PC-9 (cell line): ENCODE data around the gene MYBPC3. TPM values are rescaled to one million over a fixed set of nuclear protein-coding genes. Genes with fewer than 3 reads are reported as not detected.

Experiments
- BruUV-seq: library from RNA; stranded (reverse); fragments of 400-500 nt; replicated peaks from 2 replicates; lab custom pipeline; 2021; lab: Mats Ljungman, UMichigan
- CTCF ChIA-PET: fragments of 300-600 bp; sonication (Branson Sonifier 250); formaldehyde crosslinking; loops from one replicate; lab custom pipeline; 2022; ENCODE audit warnings: antibody characterized with exemption; lab: Charles Lee
- POLR2A ChIA-PET: fragments of 300-600 bp; sonication (Branson Sonifier 250); formaldehyde crosslinking; loops from one replicate; lab custom pipeline; 2022; ENCODE audit warnings: antibody characterized with exemption; ENCODE audit not compliant: unreplicated experiment; lab: Charles Lee
- DNase-seq, 2 experiments: peaks; one replicate each; pipeline versions ENCODE4 v3.0.0 to v3.0.0-alpha.2; 2015 to 2022; ENCODE audit warnings: mixed read lengths in 1 of 2
- H2AFZ ChIP-seq: fragments of 200-600 bp; sonication (generic); 2 replicates; pipeline ENCODE4 v1.8.1; 2017; ENCODE audit warnings: antibody characterized with exemption
- H3F3A ChIP-seq: fragments of 200-600 bp; sonication (generic); 2 replicates; pipeline ENCODE4 v1.8.1; 2017; ENCODE audit warnings: antibody characterized with exemption, mild to moderate bottlenecking, low read depth; ENCODE audit not compliant: insufficient read depth
- H3K27ac ChIP-seq: fragments of 200-600 bp; sonication (generic); 2 replicates; pipeline ENCODE4 v1.6.1; 2016; ENCODE audit warnings: mixed run types
- H3K27me3 ChIP-seq: fragments of 200-600 bp; sonication (generic); 2 replicates; pipeline ENCODE4 v1.6.1; 2016; ENCODE audit warnings: low read depth, mixed run types; ENCODE audit not compliant: insufficient read depth
- H3K36me3 ChIP-seq: fragments of 200-600 bp; sonication (generic); 2 replicates; pipeline ENCODE4 v1.6.1; 2016; ENCODE audit warnings: low read depth, mixed run types
- H3K4me1 ChIP-seq: fragments of 200-600 bp; sonication (generic); replicated peaks from 2 replicates; pipeline ENCODE4 v1.6.1; 2016; ENCODE audit warnings: mixed run types; ENCODE audit not compliant: insufficient read depth
- H3K4me2 ChIP-seq: fragments of 200-600 bp; sonication (generic); 2 replicates; pipeline ENCODE4 v1.6.1; 2017; ENCODE audit warnings: mixed run types
- H3K4me3 ChIP-seq: fragments of 200-600 bp; sonication (generic); 2 replicates; pipeline ENCODE4 v1.6.1; 2016; ENCODE audit warnings: mixed run types
- H3K79me2 ChIP-seq: fragments of 200-600 bp; sonication (generic); 2 replicates; pipeline ENCODE4 v1.6.1; 2017; ENCODE audit warnings: low read depth, mixed run types
- H3K9me2 ChIP-seq: fragments of 200-600 bp; sonication (generic); 2 replicates; pipeline ENCODE4 v1.8.1; 2017; ENCODE audit warnings: mild to moderate bottlenecking; ENCODE audit not compliant: insufficient read depth
- H3K9me3 ChIP-seq: fragments of 200-600 bp; sonication (generic); 2 replicates; pipeline ENCODE4 v1.8.1; 2016; ENCODE audit warnings: low read depth; ENCODE audit not compliant: insufficient read depth
- H4K20me1 ChIP-seq: fragments of 200-600 bp; sonication (generic); 2 replicates; pipeline ENCODE4 v1.8.1; 2017; ENCODE audit not compliant: insufficient read depth
- EZH2 ChIP-seq: fragments of 200-600 bp; sonication (generic); IDR thresholded peaks from 2 replicates; pipeline ENCODE4 v1.8.0; 2017; ENCODE audit warnings: antibody characterized with exemption, low read depth
- intact Hi-C: fragments of 100-400 bp; cut with micrococcal nuclease; formaldehyde crosslinking; loops from one replicate; pipeline ENCODE4 v1.10.0; 2022; ENCODE audit not compliant: unreplicated experiment
- total RNA-seq: library from RNA; stranded (reverse); gene quantifications from 2 replicates; pipeline ENCODE4 v1.2.3, GENCODE V29; 2021
- TF ChIP-seq, protein P1 (sequence below): fragments of 200-600 bp; sonication (generic); conservative IDR thresholded peaks from 2 replicates; pipeline ENCODE4 v1.6.1; 2017; ENCODE audit warnings: mixed run types, antibody characterized with exemption, mild to moderate bottlenecking, moderate library complexity

MYBPC3 gene
- total RNA-seq, 1 experiment from 2014 or later: not detected

DNA sequence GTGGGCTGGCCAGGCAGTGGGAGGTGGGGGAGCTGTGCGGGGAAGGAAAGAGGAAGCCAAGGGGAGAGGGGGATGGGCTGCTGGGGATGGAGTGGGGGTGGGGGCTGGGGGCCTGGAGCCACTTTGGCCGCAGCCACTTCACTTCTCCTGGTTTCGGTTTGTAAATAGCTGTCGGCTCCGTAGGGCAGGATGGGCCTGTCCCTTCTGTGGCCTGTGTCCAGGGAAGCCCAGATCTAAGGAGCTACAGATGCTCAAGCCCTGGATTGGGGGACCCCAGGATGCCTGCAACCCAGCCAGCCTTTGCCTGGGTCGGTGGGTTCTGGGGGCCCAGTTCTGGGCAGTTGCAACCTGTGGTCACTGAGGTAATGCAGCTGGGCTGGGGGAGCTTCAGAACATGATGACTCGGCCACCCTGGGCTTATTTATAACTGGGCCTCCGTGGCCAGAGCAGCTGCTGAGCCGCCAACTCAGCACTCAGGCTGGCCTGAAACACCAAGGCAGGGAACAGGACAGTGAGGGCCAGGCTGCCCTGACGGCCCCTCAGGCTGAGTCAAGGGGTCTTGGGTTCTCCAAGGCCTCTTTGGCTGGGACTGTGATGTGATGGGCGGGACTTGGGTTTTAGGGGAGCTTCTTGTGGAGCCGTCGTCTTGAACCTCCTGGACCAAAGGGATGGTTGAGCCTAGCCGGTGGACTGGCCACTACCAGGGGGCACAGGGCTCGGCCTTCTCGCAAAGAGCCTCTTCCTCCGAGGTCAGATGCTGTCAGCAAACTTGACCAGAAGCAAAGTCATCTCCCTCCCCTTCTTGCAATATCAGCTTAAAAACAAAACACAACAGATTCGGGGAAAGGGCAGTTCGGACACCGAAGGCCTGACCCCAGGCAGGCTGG is 40.9 kb upstream of the MYBPC3 start:
- no peaks in the 10 kb centered on the region for H3F3A ChIP-seq
- H3K27me3 ChIP-seq: no peaks in the 10 kb centered on the region
- H3K79me2 ChIP-seq: no peaks in the 10 kb centered on the region
- TF ChIP-seq, protein P1, sequence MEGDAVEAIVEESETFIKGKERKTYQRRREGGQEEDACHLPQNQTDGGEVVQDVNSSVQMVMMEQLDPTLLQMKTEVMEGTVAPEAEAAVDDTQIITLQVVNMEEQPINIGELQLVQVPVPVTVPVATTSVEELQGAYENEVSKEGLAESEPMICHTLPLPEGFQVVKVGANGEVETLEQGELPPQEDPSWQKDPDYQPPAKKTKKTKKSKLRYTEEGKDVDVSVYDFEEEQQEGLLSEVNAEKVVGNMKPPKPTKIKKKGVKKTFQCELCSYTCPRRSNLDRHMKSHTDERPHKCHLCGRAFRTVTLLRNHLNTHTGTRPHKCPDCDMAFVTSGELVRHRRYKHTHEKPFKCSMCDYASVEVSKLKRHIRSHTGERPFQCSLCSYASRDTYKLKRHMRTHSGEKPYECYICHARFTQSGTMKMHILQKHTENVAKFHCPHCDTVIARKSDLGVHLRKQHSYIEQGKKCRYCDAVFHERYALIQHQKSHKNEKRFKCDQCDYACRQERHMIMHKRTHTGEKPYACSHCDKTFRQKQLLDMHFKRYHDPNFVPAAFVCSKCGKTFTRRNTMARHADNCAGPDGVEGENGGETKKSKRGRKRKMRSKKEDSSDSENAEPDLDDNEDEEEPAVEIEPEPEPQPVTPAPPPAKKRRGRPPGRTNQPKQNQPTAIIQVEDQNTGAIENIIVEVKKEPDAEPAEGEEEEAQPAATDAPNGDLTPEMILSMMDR: no peak
- TF ChIP-seq EZH2: no peak
- no peak overlapping the region for H3K4me3 ChIP-seq
- H2AFZ ChIP-seq: no peak overlapping the region
- H4K20me1 ChIP-seq: no peaks in the 10 kb centered on the region
- H3K4me1 ChIP-seq: no peaks in the 10 kb centered on the region
- no peak overlapping the region for H3K4me2 ChIP-seq
- intact Hi-C loops: no loop called here
- peak in 1 of 2 experiments; percentile 34 for DNase-seq
- H3K9me2 ChIP-seq: no peaks in the 10 kb centered on the region
- ChIA-PET POLR2A (no interaction called here), CTCF (interaction anchor here (1.0 kb wide), 1 partner anchor 21 kb away, joined by 5 read pairs; no protein-coding TSS in a partner anchor)
- no peak overlapping the region for H3K27ac ChIP-seq
- no TSS peak for BruUV-seq
- no peaks in the 10 kb centered on the region for H3K9me3 ChIP-seq
- H3K36me3 ChIP-seq: no peaks in the 10 kb centered on the region

DNA sequence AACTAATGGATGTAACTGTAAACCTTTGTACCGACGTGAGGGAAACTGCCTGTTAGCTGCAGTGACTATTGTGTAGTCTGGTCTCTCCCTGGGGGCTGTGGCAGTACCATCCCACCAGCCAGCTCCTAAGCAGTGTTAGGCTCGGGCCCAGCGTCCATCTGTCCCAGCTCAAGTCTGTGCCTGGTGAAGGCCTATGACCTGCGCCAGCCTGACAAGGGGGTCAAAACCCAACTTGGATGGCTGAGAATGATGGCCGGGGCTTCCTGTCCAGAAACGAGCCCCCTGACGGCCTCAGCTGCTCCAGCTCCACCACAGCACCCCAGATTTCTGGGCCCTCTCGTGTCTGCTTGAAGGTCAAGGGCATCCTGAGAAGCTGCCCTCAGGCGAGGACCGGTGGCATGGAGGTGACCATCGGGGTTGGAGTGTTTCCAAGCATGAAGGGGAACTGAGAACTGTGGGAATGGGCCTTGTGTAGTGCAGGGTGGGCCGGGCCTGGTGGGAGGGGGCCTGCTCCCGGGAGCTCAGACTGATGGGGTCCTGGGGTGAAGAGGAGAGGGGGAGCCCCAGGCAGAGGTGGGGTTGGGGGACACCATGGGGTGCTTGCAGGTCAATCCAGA is 40.2 kb upstream of the MYBPC3 start:
- intact Hi-C loops: no loop called here
- BruUV-seq: no TSS peak
- CTCF ChIA-PET: interaction anchor here (1.0 kb wide), 1 partner anchor 20 kb away, joined by 5 read pairs; no protein-coding TSS in a partner anchor

More for the DNA sequence above, 40.2 kb upstream of the MYBPC3 start:
- no peak overlapping the region for H3K27ac ChIP-seq
- POLR2A ChIA-PET: interaction anchor here (0.7 kb wide), 1 partner anchor 186 kb away, joined by 16 read pairs; no protein-coding TSS in a partner anchor
- H3K27me3 ChIP-seq: no peaks in the 10 kb centered on the region
- H3K9me2 ChIP-seq: no peaks in the 10 kb centered on the region
- no peaks in the 10 kb centered on the region for H4K20me1 ChIP-seq
- no peaks in the 10 kb centered on the region for H3K9me3 ChIP-seq
- H2AFZ ChIP-seq: no peak overlapping the region
- H3K36me3 ChIP-seq: no peaks in the 10 kb centered on the region
- H3K4me3 ChIP-seq: no peak overlapping the region
- TF ChIP-seq, protein P1: no peak
- no peak for TF ChIP-seq EZH2
- no peaks in the 10 kb centered on the region for H3K4me1 ChIP-seq
- H3K79me2 ChIP-seq: no peaks in the 10 kb centered on the region
- H3K4me2 ChIP-seq: no peak overlapping the region
- DNase-seq: peak in 1 of 2 experiments; percentile 32
- no peaks in the 10 kb centered on the region for H3F3A ChIP-seq
